PC-3 (cell line): ENCODE measurements around the gene HDGFL2. TPM values are rescaled to one million over a fixed set of nuclear protein-coding genes. Genes with fewer than 3 reads are reported as not detected.

Experiments used
- ATAC-seq: fragments of 200-7000 bp; cut with Tn5 transposase; 2 replicates; pipeline ENCODE4 v1.9.1; 2020; ENCODE audit warnings: mild to moderate bottlenecking, moderate library complexity
- BruUV-seq: library from RNA; stranded (reverse); fragments of 400-500 nt; replicated peaks from 2 replicates; lab custom pipeline; 2021; lab: Mats Ljungman, UMichigan
- CTCF ChIA-PET: fragments of 300-600 bp; sonication (Branson Sonifier 250); formaldehyde crosslinking; loops from one replicate; lab custom pipeline; 2022; ENCODE audit warnings: antibody characterized with exemption; lab: Charles Lee
- POLR2A ChIA-PET: fragments of 300-600 bp; sonication (Branson Sonifier 250); formaldehyde crosslinking; loops from one replicate; lab custom pipeline; 2022; ENCODE audit warnings: antibody characterized with exemption; ENCODE audit not compliant: unreplicated experiment; lab: Charles Lee
- DNase-seq: peaks from one replicate; pipeline ENCODE4 v3.0.0-alpha.2; 2015
- H2AFZ ChIP-seq: fragments of 300-600 bp; sonication (generic); 2 replicates; pipeline ENCODE4 v1.6.0; 2016; ENCODE audit warnings: antibody characterized with exemption, low read length
- H3F3A ChIP-seq: fragments of 300-600 bp; sonication (generic); one replicate; pipeline ENCODE4 v1.6.0; 2017; ENCODE audit warnings: antibody characterized with exemption, low read length, control low read depth, mild to moderate bottlenecking; ENCODE audit not compliant: unreplicated experiment
- H3K27ac ChIP-seq: fragments of 300-600 bp; sonication (generic); 2 replicates; pipeline ENCODE4 v1.5.1; 2016; ENCODE audit warnings: mild to moderate bottlenecking, low read length
- H3K27me3 ChIP-seq: fragments of 300-600 bp; sonication (generic); 2 replicates; pipeline ENCODE4 v1.6.1; 2016; ENCODE audit warnings: low read length, mixed read lengths
- H3K36me3 ChIP-seq: fragments of 300-600 bp; sonication (generic); 2 replicates; pipeline ENCODE4 v1.6.1; 2016; ENCODE audit warnings: low read depth, mixed run types, low read length, mixed read lengths
- H3K4me1 ChIP-seq: fragments of 300-600 bp; sonication (generic); 2 replicates; pipeline ENCODE4 v1.5.1; 2016; ENCODE audit warnings: low read length; ENCODE audit not compliant: insufficient read depth
- H3K4me2 ChIP-seq: fragments of 300-600 bp; sonication (generic); 2 replicates; pipeline ENCODE4 v1.6.0; 2016; ENCODE audit warnings: low read length
- H3K4me3 ChIP-seq: fragments of 300-600 bp; sonication (generic); 2 replicates; pipeline ENCODE4 v1.5.1; 2016; ENCODE audit warnings: mild to moderate bottlenecking, low read length, mixed read lengths
- H3K79me2 ChIP-seq: fragments of 300-600 bp; sonication (generic); 2 replicates; pipeline ENCODE4 v1.6.1; 2017; ENCODE audit warnings: low read length, mixed read lengths
- H3K9ac ChIP-seq: fragments of 300-600 bp; sonication (generic); 2 replicates; pipeline ENCODE4 v1.6.0; 2016; ENCODE audit warnings: mild to moderate bottlenecking, low read length
- H3K9me2 ChIP-seq: fragments of 300-600 bp; sonication (generic); replicated peaks from 2 replicates; pipeline ENCODE4 v1.6.1; 2016; ENCODE audit warnings: mixed run types, low read length, mixed read lengths
- H3K9me3 ChIP-seq: fragments of 300-600 bp; sonication (generic); 2 replicates; pipeline ENCODE4 v1.6.1; 2016; ENCODE audit warnings: low read length, mixed read lengths
- H4K20me1 ChIP-seq: fragments of 300-600 bp; sonication (generic); 2 replicates; pipeline ENCODE4 v1.6.1; 2016; ENCODE audit warnings: low read length, mixed read lengths
- EZH2 ChIP-seq: fragments of 300-600 bp; sonication (generic); IDR thresholded peaks from one replicate; pipeline ENCODE4 v1.6.1; 2017; ENCODE audit warnings: antibody characterized with exemption, mild to moderate bottlenecking, low read length; ENCODE audit not compliant: unreplicated experiment
- EZH2phosphoT487 ChIP-seq: fragments of 300-600 bp; sonication (generic); IDR thresholded peaks from 2 replicates; pipeline ENCODE4 v1.6.1; 2018; ENCODE audit warnings: mild to moderate bottlenecking, antibody characterized with exemption, low read length, borderline replicate concordance
- intact Hi-C: fragments of 100-400 bp; cut with micrococcal nuclease; formaldehyde crosslinking; loops from 2 replicates; pipeline ENCODE4 v1.9.0; 2023
- total RNA-seq: library from RNA; depleted of rRNA; stranded (reverse); fragments of >200 nt; gene quantifications from 2 replicates; pipeline ENCODE4 v1.2.3, GENCODE V29; 2014
- TF ChIP-seq, protein P1 (sequence below): fragments of 300-600 bp; sonication (generic); conservative IDR thresholded peaks from 2 replicates; pipeline ENCODE4 v1.5.1; 2017; ENCODE audit warnings: antibody characterized with exemption, low read depth, mild to moderate bottlenecking, low read length

The HDGFL2 gene
- total RNA-seq, 1 experiment from 2014 or later, result 111 TPM

DNA sequence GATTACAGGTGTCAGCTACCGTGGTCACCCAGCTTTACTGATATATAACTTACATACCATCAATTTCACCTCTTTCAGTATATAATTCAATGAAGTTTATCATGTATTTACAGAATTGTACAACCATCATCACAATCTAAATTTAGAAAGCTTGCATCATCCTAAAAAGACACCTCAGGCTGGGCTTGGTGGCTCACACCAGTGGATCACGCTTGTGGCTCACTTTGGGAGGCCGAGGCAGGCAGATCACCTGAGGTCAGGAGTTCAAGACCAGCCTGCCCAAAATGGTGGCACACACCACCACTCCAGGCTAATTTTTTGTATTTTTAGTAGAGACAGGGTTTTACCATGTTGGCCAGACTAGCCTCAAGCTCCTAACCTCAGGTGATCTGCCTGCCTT, 4.3 kb upstream of the HDGFL2 start:
- BruUV-seq, result no TSS peak
- intact Hi-C loops, result no loop called here
- Histone ChIP-seq H3K79me2 (peaks cover 5% of the 10 kb centered on the region), H3K27ac (no peak overlapping the region), H4K20me1 (no peaks in the 10 kb centered on the region), H3K4me3 (no peak overlapping the region), H3K9ac (no peak overlapping the region), H3K4me2 (no peak overlapping the region), H3K9me2 (no peaks in the 10 kb centered on the region), H3K27me3 (no peaks in the 10 kb centered on the region), H2AFZ (no peak overlapping the region), H3K9me3 (no peaks in the 10 kb centered on the region), H3F3A (no peaks in the 10 kb centered on the region), H3K36me3 (no peaks in the 10 kb centered on the region), H3K4me1 (0 out of 2 replicates have a peak, but pooled peaks cover 7% of the 10 kb centered on the region)
- ChIA-PET POLR2A (interaction anchor here (0.6 kb wide), 1 partner anchor 11 kb away, joined by 3 read pairs; no protein-coding TSS in a partner anchor), CTCF (no interaction called here)
- TF ChIP-seq EZH2phosphoT487 (no peak), EZH2 (no peak)
- TF ChIP-seq, protein P1, sequence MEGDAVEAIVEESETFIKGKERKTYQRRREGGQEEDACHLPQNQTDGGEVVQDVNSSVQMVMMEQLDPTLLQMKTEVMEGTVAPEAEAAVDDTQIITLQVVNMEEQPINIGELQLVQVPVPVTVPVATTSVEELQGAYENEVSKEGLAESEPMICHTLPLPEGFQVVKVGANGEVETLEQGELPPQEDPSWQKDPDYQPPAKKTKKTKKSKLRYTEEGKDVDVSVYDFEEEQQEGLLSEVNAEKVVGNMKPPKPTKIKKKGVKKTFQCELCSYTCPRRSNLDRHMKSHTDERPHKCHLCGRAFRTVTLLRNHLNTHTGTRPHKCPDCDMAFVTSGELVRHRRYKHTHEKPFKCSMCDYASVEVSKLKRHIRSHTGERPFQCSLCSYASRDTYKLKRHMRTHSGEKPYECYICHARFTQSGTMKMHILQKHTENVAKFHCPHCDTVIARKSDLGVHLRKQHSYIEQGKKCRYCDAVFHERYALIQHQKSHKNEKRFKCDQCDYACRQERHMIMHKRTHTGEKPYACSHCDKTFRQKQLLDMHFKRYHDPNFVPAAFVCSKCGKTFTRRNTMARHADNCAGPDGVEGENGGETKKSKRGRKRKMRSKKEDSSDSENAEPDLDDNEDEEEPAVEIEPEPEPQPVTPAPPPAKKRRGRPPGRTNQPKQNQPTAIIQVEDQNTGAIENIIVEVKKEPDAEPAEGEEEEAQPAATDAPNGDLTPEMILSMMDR, result no peak
- ATAC-seq (no peak), DNase-seq (no peak)

DNA sequence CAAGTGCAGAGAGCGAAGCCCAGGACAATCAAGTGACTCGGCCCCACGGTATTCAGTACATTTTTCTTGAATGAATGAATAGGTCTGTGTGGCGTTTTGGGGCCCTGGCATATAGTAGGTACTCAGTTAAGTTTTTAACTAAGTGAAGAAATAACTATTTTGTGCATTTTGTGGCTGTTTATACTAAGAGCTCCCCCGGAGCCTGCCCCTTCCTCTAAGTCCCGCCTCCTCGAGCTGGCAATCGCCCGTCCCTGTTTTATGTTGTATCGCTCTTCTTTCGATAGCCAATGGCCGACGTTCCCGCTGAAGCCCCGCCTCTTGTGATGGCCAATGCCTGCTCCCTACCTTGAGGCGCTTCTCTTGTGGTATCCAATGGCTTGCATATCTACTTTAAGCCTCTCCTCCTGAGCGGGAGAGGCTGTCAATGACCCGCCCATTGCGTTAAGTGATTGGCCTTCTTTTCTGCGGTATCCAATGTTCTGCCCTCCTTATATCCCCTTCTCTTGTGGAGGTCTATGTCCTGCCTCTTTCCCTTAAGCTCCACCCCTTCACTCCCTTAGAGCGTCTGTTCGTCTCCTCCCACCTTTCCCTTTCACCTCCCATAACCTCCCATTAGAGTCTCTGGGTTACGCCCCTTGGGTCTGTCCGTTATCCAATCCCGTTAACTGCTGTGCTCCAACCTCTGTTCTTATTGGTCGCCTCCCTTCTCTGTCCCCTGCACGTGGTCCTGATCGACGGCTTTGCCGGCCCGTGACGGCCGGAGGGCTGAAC, 509 bp upstream of the HDGFL2 start:
- TF ChIP-seq EZH2 (no peak), EZH2phosphoT487 (no peak)
- TF ChIP-seq, protein P1, result no peak
- no TSS peak for BruUV-seq
- CTCF ChIA-PET, result interaction anchor here (0.6 to 1.3 kb wide), 4 partner anchors 54 to 320 kb away, joined by 3 to 14 read pairs (median 4); partner anchors contain the start of genes FEM1A and SH3GL1

More for the DNA sequence above, 509 bp upstream of the HDGFL2 start:
- Histone ChIP-seq H2AFZ (peak overlapping the region; percentile 96), H3K4me1 (peaks cover 13% of the 10 kb centered on the region; the same call in 1 of the 2 replicates), H3K4me2 (peak overlapping the region; percentile 90), H3K9ac (peak overlapping the region; percentile 76), H3K79me2 (peaks cover 28% of the 10 kb centered on the region), H3K9me2 (no peaks in the 10 kb centered on the region), H3K4me3 (peak overlapping the region; percentile 98), H3K36me3 (peaks cover 7% of the 10 kb centered on the region; the same call in 1 of the 2 replicates), H3K9me3 (no peaks in the 10 kb centered on the region), H3K27ac (peak overlapping the region; percentile 49), H3F3A (no peaks in the 10 kb centered on the region), H4K20me1 (no peaks in the 10 kb centered on the region), H3K27me3 (no peaks in the 10 kb centered on the region)
- peak; percentile 100 for DNase-seq
- POLR2A ChIA-PET, result interaction anchor here (0.5 to 1.0 kb wide), 8 partner anchors 9 to 163 kb away, joined by 3 to 14 read pairs (median 5); partner anchors contain the start of gene PLIN4
- ATAC-seq, result peak; percentile 89
- intact Hi-C loops, result loop anchor here (5.0 kb wide), 1 partner anchor 46 kb away; the partner anchor contains the start of gene PLIN4
